Suprapubic skin (tissue), 3 donors: ENCODE results near the gene CSTPP1.

Experiments used
- POLR2AphosphoS5 ChIP-seq, 3 donors: sonication (generic); formaldehyde crosslinking; IDR thresholded peaks; one replicate each; pipeline ENCODE4 v1.6.1; 2017; ENCODE audit warnings: antibody characterized with exemption in 3 of 3
- TF ChIP-seq, protein P1 (sequence below), 2 donors: fragments of 200-600 bp in 1 of 2; fragments of 450-650 bp in 1 of 2; sonication (generic) in 1 of 2; IDR thresholded peaks; one replicate each; pipeline ENCODE4 v1.5.1; 2016 to 2019; ENCODE audit warnings: antibody characterized with exemption in 2 of 2, mild to moderate bottlenecking in 1 of 2, moderate library complexity in 1 of 2

DNA sequence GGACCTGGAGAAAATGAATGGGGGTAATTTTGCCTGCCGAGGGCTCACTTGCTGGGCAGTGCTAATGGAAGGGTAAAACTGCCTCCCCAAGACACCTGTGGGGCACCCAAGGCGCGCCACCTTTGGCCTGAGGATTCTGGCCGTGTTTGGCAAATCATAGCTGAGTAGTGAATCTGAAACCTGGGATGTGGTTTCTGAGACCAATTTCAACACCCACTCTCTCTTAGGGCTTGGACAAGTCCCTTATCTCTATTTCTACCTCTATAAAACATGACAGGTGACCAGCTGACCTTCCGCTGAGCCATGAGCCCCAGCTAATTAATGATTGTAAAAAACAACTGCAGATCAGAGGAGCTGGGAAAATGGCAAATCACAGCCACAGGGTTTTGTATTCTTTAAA lies 251.2 kb downstream of the CSTPP1 start:
- TF ChIP-seq, protein P1, sequence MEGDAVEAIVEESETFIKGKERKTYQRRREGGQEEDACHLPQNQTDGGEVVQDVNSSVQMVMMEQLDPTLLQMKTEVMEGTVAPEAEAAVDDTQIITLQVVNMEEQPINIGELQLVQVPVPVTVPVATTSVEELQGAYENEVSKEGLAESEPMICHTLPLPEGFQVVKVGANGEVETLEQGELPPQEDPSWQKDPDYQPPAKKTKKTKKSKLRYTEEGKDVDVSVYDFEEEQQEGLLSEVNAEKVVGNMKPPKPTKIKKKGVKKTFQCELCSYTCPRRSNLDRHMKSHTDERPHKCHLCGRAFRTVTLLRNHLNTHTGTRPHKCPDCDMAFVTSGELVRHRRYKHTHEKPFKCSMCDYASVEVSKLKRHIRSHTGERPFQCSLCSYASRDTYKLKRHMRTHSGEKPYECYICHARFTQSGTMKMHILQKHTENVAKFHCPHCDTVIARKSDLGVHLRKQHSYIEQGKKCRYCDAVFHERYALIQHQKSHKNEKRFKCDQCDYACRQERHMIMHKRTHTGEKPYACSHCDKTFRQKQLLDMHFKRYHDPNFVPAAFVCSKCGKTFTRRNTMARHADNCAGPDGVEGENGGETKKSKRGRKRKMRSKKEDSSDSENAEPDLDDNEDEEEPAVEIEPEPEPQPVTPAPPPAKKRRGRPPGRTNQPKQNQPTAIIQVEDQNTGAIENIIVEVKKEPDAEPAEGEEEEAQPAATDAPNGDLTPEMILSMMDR (IDR thresholded peaks at IDR 0.05): no peak
- no peak for TF ChIP-seq POLR2AphosphoS5 (IDR thresholded peaks at IDR 0.05)
